Measurements from ENCODE around the gene RAB27A. TPM values are rescaled to one million over a fixed set of nuclear protein-coding genes. Genes with fewer than 3 reads are reported as not detected.

RAB27A gene
- total and polyA plus RNA-seq, 2 of the 13 experiments (the other 11 are each of a cell fraction or from before 2014, with no cell fraction given): 3.4 to 8.1 TPM

GRCh38 chr15:55186331-55186730 lies 103.3 kb downstream of the RAB27A start:
- Histone ChIP-seq H2AFZ (ENCODE audit: low read length) (no peak overlapping the region), H3K4me1 (ENCODE audit: insufficient read depth, low read length) (no peaks in the 10 kb centered on the region), H3K36me3 (replicated peaks in 1 of 2; ENCODE audit: control insufficient read depth in 1 of 2, insufficient read depth in 2 of 2, low read length in 2 of 2) (peaks cover 9 to 53% of the 10 kb centered on the region in 2 experiments), H3K27me3 (ENCODE audit: control insufficient read depth in 1 of 2, insufficient read depth in 2 of 2, low read length in 2 of 2) (no peaks in the 10 kb centered on the region), H3K4me2 (ENCODE audit: low read depth, low read length) (no peak overlapping the region), H3K27ac (ENCODE audit: extremely low read length, insufficient read depth, low read length) (no peak overlapping the region), H3K79me2 (ENCODE audit: insufficient read depth, low read length) (peaks cover 40% of the 10 kb centered on the region), H3K9ac (ENCODE audit: insufficient read depth, low read depth, low read length) (no peak overlapping the region), H3K9me3 (ENCODE audit: low read length) (no peaks in the 10 kb centered on the region), H3K4me3 (replicated peaks in 1 of 3; ENCODE audit: insufficient read depth in 1 of 3, low read depth in 2 of 3, low read length in 3 of 3) (no peak overlapping the region), H4K20me1 (ENCODE audit: insufficient read depth, low read length) (peaks cover 13% of the 10 kb centered on the region; the same call in 1 of the 2 replicates)
- no TSS peak for BruUV-seq (replicated peaks)
- in situ Hi-C loops (cut with HindIII; ENCODE audit: extremely low pct_ligation_motif_present, low pct_unique_long_range_greater_than_20kb): no loop called here
- no peak for TF ChIP-seq RBM22 (optimal IDR thresholded peaks at IDR 0.05; ENCODE audit: low read length)
- no peak for TF ChIP-seq ZNF557 (CRISPR knock-in tag; IDR thresholded peaks at IDR 0.05)
- TF ChIP-seq NR2F1 (CRISPR knock-in tag; IDR thresholded peaks at IDR 0.05): no peak
- no peak for TF ChIP-seq KLF11 (CRISPR knock-in tag; IDR thresholded peaks at IDR 0.05)
- no peak for DNase-seq (ENCODE audit: low spot score)
- ChIA-PET CTCF (ENCODE audit: low intra/inter-chr PET ratio, low total read pairs) (no interaction called here), POLR2A (no interaction called here)
- no peak for ATAC-seq
- 92% methylated on average over 1 of the region's 1 CpG for WGBS (ENCODE audit: low lambda C conversion rate)
- FAIRE-seq: no peak
- intact Hi-C loops (cut with micrococcal nuclease; ENCODE audit: unreplicated experiment): no loop called here

- Histone ChIP-seq H3K36me3 (replicated peaks in 1 of 2; ENCODE audit: control insufficient read depth in 1 of 2, insufficient read depth in 2 of 2, low read length in 2 of 2) (peaks cover 11 to 54% of the 10 kb centered on the region in 2 experiments), H4K20me1 (ENCODE audit: insufficient read depth, low read length) (peaks cover 13% of the 10 kb centered on the region; the same call in 1 of the 2 replicates), H3K4me3 (replicated peaks in 1 of 3; ENCODE audit: insufficient read depth in 1 of 3, low read depth in 2 of 3, low read length in 3 of 3) (no peak overlapping the region), H3K27me3 (ENCODE audit: control insufficient read depth in 1 of 2, insufficient read depth in 2 of 2, low read length in 2 of 2) (no peaks in the 10 kb centered on the region), H3K79me2 (ENCODE audit: insufficient read depth, low read length) (peaks cover 24% of the 10 kb centered on the region), H3K4me1 (ENCODE audit: insufficient read depth, low read length) (no peaks in the 10 kb centered on the region), H2AFZ (ENCODE audit: low read length) (no peak overlapping the region), H3K9ac (ENCODE audit: insufficient read depth, low read depth, low read length) (no peak overlapping the region), H3K27ac (ENCODE audit: extremely low read length, insufficient read depth, low read length) (no peak overlapping the region), H3K9me3 (ENCODE audit: low read length) (no peaks in the 10 kb centered on the region), H3K4me2 (ENCODE audit: low read depth, low read length) (no peak overlapping the region)
- in situ Hi-C loops (cut with HindIII; ENCODE audit: extremely low pct_ligation_motif_present, low pct_unique_long_range_greater_than_20kb): no loop called here
- ChIA-PET POLR2A (no interaction called here), CTCF (ENCODE audit: low intra/inter-chr PET ratio, low total read pairs) (no interaction called here)
- intact Hi-C loops (cut with micrococcal nuclease; ENCODE audit: unreplicated experiment): no loop called here
- WGBS (ENCODE audit: low lambda C conversion rate): 71% methylated on average over 2 of the region's 2 CpGs
- ATAC-seq (no peak), FAIRE-seq (no peak), DNase-seq (ENCODE audit: low spot score) (no peak)
- no TSS peak for BruUV-seq (replicated peaks)
- TF ChIP-seq CREB3 (CRISPR knock-in tag; IDR thresholded peaks at IDR 0.05) (no peak), DPF2 (CRISPR knock-in tag; IDR thresholded peaks at IDR 0.05; ENCODE audit: borderline replicate concordance, low read depth) (no peak), SMARCC2 (IDR thresholded peaks at IDR 0.05) (no peak), SOX6 (IDR thresholded peaks at IDR 0.05) (no peak), SOX6 (CRISPR knock-in tag; IDR thresholded peaks at IDR 0.05) (no peak), ZNF781 (CRISPR knock-in tag; IDR thresholded peaks at IDR 0.05; ENCODE audit: borderline replicate concordance, not compliant biosample characterization) (no peak), IKZF1 (IDR thresholded peaks at IDR 0.05) (no peak), ADNP (CRISPR knock-in tag; IDR thresholded peaks at IDR 0.05) (no peak), ZNF652 (CRISPR knock-in tag; IDR thresholded peaks at IDR 0.05; ENCODE audit: borderline replicate concordance, low read depth) (no peak), HES4 (CRISPR knock-in tag; IDR thresholded peaks at IDR 0.05; ENCODE audit: borderline replicate concordance) (no peak), ZNF260 (CRISPR knock-in tag; IDR thresholded peaks at IDR 0.05; ENCODE audit: borderline replicate concordance, low read depth) (no peak), ZNF350 (CRISPR knock-in tag; IDR thresholded peaks at IDR 0.05; ENCODE audit: borderline replicate concordance, low read depth) (no peak), ZBTB38 (CRISPR knock-in tag; IDR thresholded peaks at IDR 0.05) (no peak), TCF7 (IDR thresholded peaks at IDR 0.05; ENCODE audit: low read depth) (no peak), ZSCAN29 (CRISPR knock-in tag; conservative IDR thresholded peaks at IDR 0.05) (no peak), TCF7L2 (IDR thresholded peaks at IDR 0.05; ENCODE audit: low read depth, low read length) (no peak), NR2F1 (CRISPR knock-in tag; IDR thresholded peaks at IDR 0.05) (no peak), REPIN1 (CRISPR knock-in tag; IDR thresholded peaks at IDR 0.05; ENCODE audit: borderline replicate concordance, low read depth) (no peak), ARID2 (CRISPR knock-in tag; IDR thresholded peaks at IDR 0.05; ENCODE audit: borderline replicate concordance) (no peak)
Observed at GRCh38 chr15:55183679-55184078, 105.9 kb downstream of the RAB27A start.
